CD4-positive, alpha-beta T cell treated with Interferon alpha-2 for 1 hour (primary cell): ENCODE results near the gene MACROD2.

ENCODE experiments used
- DNase-seq, 2 donors: peaks; one replicate each; pipeline ENCODE4 v3.0.0-alpha.2; 2020 to 2022

MACROD2 gene

GRCh38 chr20:14838663-14839628, 843.6 kb downstream of the MACROD2 start:
- DNase-seq = no peak

GRCh38 chr20:14845199-14846160, 850.2 kb downstream of the MACROD2 start:
- no peak for DNase-seq

GRCh38 chr20:14848806-14849205, 853.5 kb downstream of the MACROD2 start:
- DNase-seq = no peak

- no peak for DNase-seq
Observed at GRCh38 chr20:14853079-14853478, 857.8 kb downstream of the MACROD2 start.

- DNase-seq = no peak
Observed at GRCh38 chr20:14855171-14855570, 859.9 kb downstream of the MACROD2 start.

GRCh38 chr20:14859627-14860026, 864.3 kb downstream of the MACROD2 start:
- no peak for DNase-seq

- no peak for DNase-seq
Observed at GRCh38 chr20:14860410-14860814, 865.1 kb downstream of the MACROD2 start.

GRCh38 chr20:14861028-14861699, 865.8 kb downstream of the MACROD2 start:
- no peak for DNase-seq

- DNase-seq = no peak
Observed at GRCh38 chr20:14865169-14865568, 869.9 kb downstream of the MACROD2 start.

- no peak for DNase-seq
Observed at GRCh38 chr20:14865731-14866130, 870.4 kb downstream of the MACROD2 start.

- no peak for DNase-seq
Observed at GRCh38 chr20:14866841-14867514, 871.7 kb downstream of the MACROD2 start.

- DNase-seq = no peak
Observed at GRCh38 chr20:14877301-14878028, 882.1 kb downstream of the MACROD2 start.

- no peak for DNase-seq
Observed at GRCh38 chr20:14878676-14879019, 883.3 kb downstream of the MACROD2 start.

GRCh38 chr20:14879020-14879697, 883.8 kb downstream of the MACROD2 start:
- no peak for DNase-seq

- DNase-seq = no peak
Observed at GRCh38 chr20:14879839-14880238, 884.5 kb downstream of the MACROD2 start.

- DNase-seq = no peak
Observed at GRCh38 chr20:14881518-14881917, 886.2 kb downstream of the MACROD2 start.

GRCh38 chr20:14882157-14882556, 886.8 kb downstream of the MACROD2 start:
- no peak for DNase-seq

GRCh38 chr20:14882846-14883245, 887.5 kb downstream of the MACROD2 start:
- DNase-seq = no peak

- no peak for DNase-seq
Observed at GRCh38 chr20:14883324-14883723, 888.0 kb downstream of the MACROD2 start.

GRCh38 chr20:14885661-14886060, 890.3 kb downstream of the MACROD2 start:
- no peak for DNase-seq

GRCh38 chr20:14888134-14888533, 892.8 kb downstream of the MACROD2 start:
- DNase-seq = no peak
